GM10248 (cell line): ENCODE data around the gene GNL3.
A peak's percentile ranks its signal among the peaks of the same experiment; 100 is the strongest.

ENCODE experiments used
- CTCF ChIA-PET: fragments of 300-600 bp; sonication (Branson Sonifier 250); formaldehyde crosslinking; extraction: SDS; loops from one replicate; lab custom pipeline; 2021; ENCODE audit warnings: antibody characterized with exemption; lab: Yijun Ruan, JAX
- POLR2A ChIA-PET: fragments of 350-650 bp; sonication (Branson Sonifier 250); formaldehyde crosslinking; extraction: SDS; loops from one replicate; lab custom pipeline; 2020; ENCODE audit warnings: antibody characterized with exemption; lab: Yijun Ruan, JAX
- DNase-seq: peaks from one replicate; pipeline ENCODE4 v3.0.0; 2012; ENCODE audit errors: extremely low spot score
- CTCF ChIP-seq: IDR thresholded peaks from 2 replicates; pipeline ENCODE4 v1.5.1; 2012; ENCODE audit warnings: mild to moderate bottlenecking, low read depth; ENCODE audit errors: extremely low read depth, missing control alignments, control extremely low read depth

GNL3 gene

DNA sequence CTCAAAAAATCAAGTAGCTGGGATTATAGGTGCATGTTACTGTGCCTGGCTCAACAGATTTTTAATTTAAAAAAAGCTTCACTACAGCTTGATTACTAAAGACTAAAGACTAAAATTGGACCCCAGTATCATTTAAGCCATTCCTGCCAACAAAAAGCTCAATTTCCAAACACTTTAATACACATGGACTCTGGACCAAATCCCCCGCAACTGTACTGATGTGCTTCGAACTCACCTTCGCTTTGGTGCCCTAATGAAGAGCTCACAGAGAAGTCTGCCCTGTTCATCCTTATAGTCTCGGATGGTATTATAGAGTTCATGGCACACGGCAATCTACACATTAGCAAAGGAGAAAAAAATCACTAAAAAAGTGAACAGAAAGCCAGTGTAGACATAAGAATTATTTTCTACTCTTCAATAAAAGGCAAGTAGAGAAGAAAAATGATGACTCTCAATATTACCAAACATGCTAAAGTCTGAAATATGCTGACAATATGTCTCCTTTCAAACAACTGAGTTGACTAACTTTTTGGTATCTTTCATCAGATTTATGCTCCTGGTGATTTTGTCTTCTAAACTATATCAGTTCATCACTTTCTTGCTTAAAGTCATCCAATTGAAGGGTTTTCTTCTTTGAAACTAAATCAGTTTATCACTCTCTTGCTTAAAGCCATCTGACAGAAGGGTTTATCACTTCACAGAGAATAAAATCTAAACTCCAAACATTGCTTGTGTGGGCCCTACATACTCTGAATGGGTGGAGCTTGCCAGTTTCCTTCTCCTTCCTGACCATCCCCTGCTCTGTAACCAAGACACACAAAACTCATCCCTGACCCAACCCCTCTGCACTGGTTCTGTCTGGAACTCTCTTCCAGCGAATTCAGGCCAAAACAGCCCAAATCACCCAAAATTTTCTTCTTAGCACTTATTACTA lies 7.3 kb upstream of the GNL3 start:
- CTCF ChIA-PET: interaction anchor here (1.3 to 1.5 kb wide), 2 partner anchors 10 to 13 kb away, joined by 4 read pairs; no protein-coding TSS in a partner anchor
- POLR2A ChIA-PET: no interaction called here
- no peak for TF ChIP-seq CTCF
- DNase-seq: no peak

GRCh38 chr3:52679199-52679538 lies 6.7 kb upstream of the GNL3 start:
- no peak for TF ChIP-seq CTCF
- POLR2A ChIA-PET: no interaction called here

GRCh38 chr3:52679811-52680210 lies 6.0 kb upstream of the GNL3 start:
- no peak for TF ChIP-seq CTCF
- ChIA-PET POLR2A (no interaction called here), CTCF (interaction anchor here (1.3 to 1.5 kb wide), 2 partner anchors 11 to 14 kb away, joined by 4 read pairs; no protein-coding TSS in a partner anchor)
- no peak for DNase-seq

More at GRCh38 chr3:52679199-52679538, 6.7 kb upstream of the GNL3 start:
- DNase-seq: no peak
- CTCF ChIA-PET: interaction anchor here (1.3 to 1.5 kb wide), 2 partner anchors 11 to 13 kb away, joined by 4 read pairs; no protein-coding TSS in a partner anchor

DNA sequence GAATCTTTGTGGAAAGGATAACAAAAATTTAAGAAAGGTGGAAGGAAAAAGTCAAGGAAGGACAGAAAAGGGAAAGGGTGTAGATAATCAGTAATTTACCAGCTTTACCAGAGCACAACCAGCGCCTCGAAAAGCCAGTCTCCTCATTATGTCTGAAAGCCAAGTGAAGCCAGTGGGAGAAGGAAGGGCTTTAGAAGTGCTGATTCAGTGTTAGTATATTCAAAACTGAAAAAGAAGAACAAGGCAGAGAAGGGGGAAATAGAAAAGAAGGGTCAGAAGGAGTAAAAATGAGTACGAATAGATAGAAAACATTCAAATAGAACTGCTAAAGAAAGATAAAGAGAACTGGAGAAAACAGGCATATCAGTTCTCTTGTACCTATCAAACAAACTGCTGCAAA lies 4.2 kb upstream of the GNL3 start:
- CTCF ChIA-PET: interaction anchor here (1.4 to 1.6 kb wide), 3 partner anchors 10 to 213 kb away, joined by 3 to 4 read pairs (median 3); no protein-coding TSS in a partner anchor
- DNase-seq: no peak
- POLR2A ChIA-PET: no interaction called here
- no peak for TF ChIP-seq CTCF

GRCh38 chr3:52682016-52682415 lies 3.8 kb upstream of the GNL3 start:
- ChIA-PET CTCF (interaction anchor here (1.4 to 1.6 kb wide), 3 partner anchors 10 to 213 kb away, joined by 3 to 4 read pairs (median 3); no protein-coding TSS in a partner anchor), POLR2A (no interaction called here)
- no peak for DNase-seq
- peak; percentile 20 for TF ChIP-seq CTCF

GRCh38 chr3:52683611-52684010 lies 2.2 kb upstream of the GNL3 start:
- TF ChIP-seq CTCF: no peak
- DNase-seq: no peak
- ChIA-PET POLR2A (no interaction called here), CTCF (no interaction called here)
